RWPE1 (cell line): ENCODE results near the gene PIPOX.

Experiments used
- CTCF ChIA-PET: fragments of 350-600 bp; sonication (Branson Sonifier 250); formaldehyde crosslinking; extraction: SDS; loops from one replicate; lab custom pipeline; 2021; lab: Yijun Ruan, JAX
- POLR2A ChIA-PET: fragments of 400-600 bp; formaldehyde crosslinking; extraction: SDS; loops from one replicate; lab custom pipeline; 2020; ENCODE audit warnings: antibody characterized with exemption; ENCODE audit not compliant: low non-redundant PET; lab: Yijun Ruan, JAX
- DNase-seq: peaks from one replicate; pipeline ENCODE4 v3.0.0; 2012; ENCODE audit warnings: low spot score
- H3K27ac ChIP-seq: fragments of 450-650 bp; 2 replicates; pipeline ENCODE4 v1.5.1; 2017
- TF ChIP-seq, protein P1 (sequence below): fragments of 450-650 bp; conservative IDR thresholded peaks from 2 replicates; pipeline ENCODE4 v1.5.1; 2017; ENCODE audit warnings: low read depth, mild to moderate bottlenecking

PIPOX gene

GRCh38 chr17:29042679-29043538 is at the start of gene PIPOX:
Gene PIPOX (plus strand): TSS chr17:29043141. CDS start chr17:29043226, 85 bp downstream.
- TF ChIP-seq, protein P1, sequence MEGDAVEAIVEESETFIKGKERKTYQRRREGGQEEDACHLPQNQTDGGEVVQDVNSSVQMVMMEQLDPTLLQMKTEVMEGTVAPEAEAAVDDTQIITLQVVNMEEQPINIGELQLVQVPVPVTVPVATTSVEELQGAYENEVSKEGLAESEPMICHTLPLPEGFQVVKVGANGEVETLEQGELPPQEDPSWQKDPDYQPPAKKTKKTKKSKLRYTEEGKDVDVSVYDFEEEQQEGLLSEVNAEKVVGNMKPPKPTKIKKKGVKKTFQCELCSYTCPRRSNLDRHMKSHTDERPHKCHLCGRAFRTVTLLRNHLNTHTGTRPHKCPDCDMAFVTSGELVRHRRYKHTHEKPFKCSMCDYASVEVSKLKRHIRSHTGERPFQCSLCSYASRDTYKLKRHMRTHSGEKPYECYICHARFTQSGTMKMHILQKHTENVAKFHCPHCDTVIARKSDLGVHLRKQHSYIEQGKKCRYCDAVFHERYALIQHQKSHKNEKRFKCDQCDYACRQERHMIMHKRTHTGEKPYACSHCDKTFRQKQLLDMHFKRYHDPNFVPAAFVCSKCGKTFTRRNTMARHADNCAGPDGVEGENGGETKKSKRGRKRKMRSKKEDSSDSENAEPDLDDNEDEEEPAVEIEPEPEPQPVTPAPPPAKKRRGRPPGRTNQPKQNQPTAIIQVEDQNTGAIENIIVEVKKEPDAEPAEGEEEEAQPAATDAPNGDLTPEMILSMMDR = no peak
- POLR2A ChIA-PET = no interaction called here
- no peak for DNase-seq
- CTCF ChIA-PET = interaction anchor here (0.7 kb wide), 1 partner anchor 189 kb away, joined by 3 read pairs; no protein-coding TSS in a partner anchor
- H3K27ac ChIP-seq = no peak within 1 kb of the TSS

- POLR2A ChIA-PET = no interaction called here
- CTCF ChIA-PET = interaction anchor here (0.5 to 1.6 kb wide), 3 partner anchors 118 to 144 kb away, joined by 3 to 7 read pairs (median 4); no protein-coding TSS in a partner anchor
- DNase-seq = no peak
- TF ChIP-seq, protein P1 = no peak
- no peak overlapping the region for H3K27ac ChIP-seq
Measured at GRCh38 chr17:28993645-28994426, 49.1 kb upstream of the PIPOX start.

DNA sequence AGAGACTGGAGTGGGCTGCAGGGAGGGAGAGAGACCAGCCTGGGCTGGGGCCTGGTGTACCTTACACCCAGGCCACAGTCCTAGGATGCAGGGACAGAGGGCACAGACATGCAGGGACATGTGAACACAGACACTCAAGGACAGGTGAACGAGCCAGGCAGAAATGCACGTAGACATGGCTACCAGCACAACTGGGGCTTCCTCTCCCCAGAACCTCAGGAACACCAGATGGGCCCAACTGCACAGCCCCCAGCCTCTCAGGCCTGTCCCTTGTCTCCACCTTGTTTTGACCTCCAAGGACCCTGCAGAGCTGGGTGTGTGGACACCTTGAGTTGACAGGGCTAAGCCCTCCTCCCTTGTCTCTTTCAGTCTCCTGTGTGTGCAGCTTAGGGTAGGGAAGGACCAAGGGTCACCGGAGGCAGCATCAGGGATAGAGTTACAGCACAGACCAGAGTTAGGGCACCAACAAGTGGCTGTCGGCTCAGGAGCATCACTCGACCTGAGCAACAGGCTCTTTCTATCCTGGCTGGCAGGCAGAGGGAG is 46.3 kb upstream of the PIPOX start:
- no peak for DNase-seq
- no peak overlapping the region for H3K27ac ChIP-seq
- TF ChIP-seq, protein P1 = no peak
- CTCF ChIA-PET = no interaction called here
- POLR2A ChIA-PET = no interaction called here

- no peak for DNase-seq
- ChIA-PET CTCF (no interaction called here), POLR2A (no interaction called here)
- no peak overlapping the region for H3K27ac ChIP-seq
- TF ChIP-seq, protein P1 = no peak
Measured at GRCh38 chr17:28997806-28998205, 45.1 kb upstream of the PIPOX start.

GRCh38 chr17:28999206-28999605 is 43.7 kb upstream of the PIPOX start:
- POLR2A ChIA-PET = no interaction called here
- CTCF ChIA-PET = no interaction called here
- DNase-seq = no peak
- TF ChIP-seq, protein P1 = no peak
- H3K27ac ChIP-seq = no peak overlapping the region

DNA sequence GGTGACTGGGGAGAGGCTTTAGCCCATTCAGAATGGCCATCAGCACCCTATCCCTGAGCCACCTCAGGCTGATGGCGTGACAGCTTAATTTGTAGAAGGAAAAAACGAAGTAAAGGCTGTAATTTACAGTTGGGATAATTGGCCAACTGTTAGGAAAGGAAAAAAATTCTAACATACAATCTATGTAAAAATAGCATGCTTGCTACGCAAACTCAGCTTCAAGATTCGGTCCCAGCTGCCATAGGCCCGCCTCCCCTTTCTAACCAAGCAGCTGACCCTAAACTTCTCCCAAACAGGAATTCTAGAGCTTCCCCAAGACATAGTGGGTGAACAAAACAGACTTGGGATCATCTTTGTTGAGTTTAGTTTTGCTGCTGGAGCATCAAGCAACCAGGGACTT is 42.0 kb upstream of the PIPOX start:
- no peak overlapping the region for H3K27ac ChIP-seq
- DNase-seq = no peak
- TF ChIP-seq, protein P1 = no peak
- POLR2A ChIA-PET = no interaction called here
- CTCF ChIA-PET = interaction anchor here (1.0 to 1.2 kb wide), 2 partner anchors 18 to 35 kb away, joined by 4 read pairs; no protein-coding TSS in a partner anchor
